Skeletal muscle tissue (tissue), 4 donors: ENCODE results near the gene ITGBL1. TPM values are rescaled to one million over a fixed set of nuclear protein-coding genes. Genes with fewer than 3 reads are reported as not detected.

ENCODE experiments used
- H3K27ac ChIP-seq: one replicate; pipeline ENCODE4 v1.7.0; 2013; ENCODE audit warnings: mild to moderate bottlenecking, low read depth, low read length, inconsistent platforms
- H3K27me3 ChIP-seq, 3 donors: one replicate each; pipeline ENCODE4 v1.7.0; 2013; ENCODE audit warnings: low read length in 3 of 3; ENCODE audit not compliant: control insufficient read depth in 3 of 3, insufficient read depth in 3 of 3
- H3K36me3 ChIP-seq, 3 donors: one replicate each; pipeline ENCODE4 v1.7.0; 2013; ENCODE audit warnings: low read length in 3 of 3; ENCODE audit not compliant: control insufficient read depth in 3 of 3, insufficient read depth in 3 of 3
- H3K4me1 ChIP-seq, 3 donors: one replicate each; pipeline ENCODE4 v1.7.0; 2013; ENCODE audit warnings: low read length in 3 of 3, mild to moderate bottlenecking in 3 of 3; ENCODE audit not compliant: control insufficient read depth in 3 of 3, insufficient read depth in 3 of 3
- H3K4me3 ChIP-seq, 3 donors: one replicate each; pipeline ENCODE4 v1.7.0; 2013; ENCODE audit warnings: low read length in 3 of 3
- H3K9ac ChIP-seq, 3 donors: one replicate each; pipeline ENCODE4 v1.7.0; 2013; ENCODE audit warnings: low read length in 3 of 3, mild to moderate bottlenecking in 3 of 3, moderate library complexity in 2 of 3, low read depth in 1 of 3
- H3K9me3 ChIP-seq, 3 donors: one replicate each; pipeline ENCODE4 v1.7.0; 2013; ENCODE audit warnings: low read length in 3 of 3; ENCODE audit not compliant: control insufficient read depth in 3 of 3
- total RNA-seq: library from RNA; depleted of rRNA; stranded (reverse); fragments of >200 nt; gene quantifications from one replicate; pipeline ENCODE4 v1.2.3, GENCODE V29; 2014
- donor health status: Osteomylitis.

ITGBL1 gene
- total RNA-seq, 1 donor from 2014 or later = 4.7 TPM

- Histone ChIP-seq H3K36me3 (no peaks in the 10 kb centered on the region), H3K4me1 (no peaks in the 10 kb centered on the region), H3K27ac (no peak overlapping the region), H3K4me3 (no peak overlapping the region), H3K9me3 (no peaks in the 10 kb centered on the region), H3K27me3 (no peaks in the 10 kb centered on the region), H3K9ac (no peak overlapping the region)
Measured at GRCh38 chr13:101552286-101552685, 99.8 kb downstream of the ITGBL1 start.

GRCh38 chr13:101552786-101553185, 100.3 kb downstream of the ITGBL1 start:
- Histone ChIP-seq H3K9ac (no peak overlapping the region), H3K27ac (no peak overlapping the region), H3K36me3 (no peaks in the 10 kb centered on the region), H3K4me3 (no peak overlapping the region), H3K9me3 (no peaks in the 10 kb centered on the region), H3K27me3 (no peaks in the 10 kb centered on the region), H3K4me1 (no peaks in the 10 kb centered on the region)

- Histone ChIP-seq H3K9me3 (no peaks in the 10 kb centered on the region), H3K9ac (no peak overlapping the region), H3K4me3 (no peak overlapping the region), H3K36me3 (no peaks in the 10 kb centered on the region), H3K27me3 (no peaks in the 10 kb centered on the region), H3K4me1 (no peaks in the 10 kb centered on the region), H3K27ac (no peak overlapping the region)
Measured at GRCh38 chr13:101554420-101555125, 102.1 kb downstream of the ITGBL1 start.

GRCh38 chr13:101555610-101556009, 103.1 kb downstream of the ITGBL1 start:
- Histone ChIP-seq H3K4me3 (no peak overlapping the region), H3K9ac (no peak overlapping the region), H3K36me3 (no peaks in the 10 kb centered on the region), H3K27me3 (no peaks in the 10 kb centered on the region), H3K4me1 (no peaks in the 10 kb centered on the region), H3K9me3 (no peaks in the 10 kb centered on the region), H3K27ac (no peak overlapping the region)

GRCh38 chr13:101556676-101557123, 104.2 kb downstream of the ITGBL1 start:
- Histone ChIP-seq H3K9me3 (no peaks in the 10 kb centered on the region), H3K9ac (no peak overlapping the region), H3K27me3 (no peaks in the 10 kb centered on the region), H3K4me3 (no peak overlapping the region), H3K4me1 (no peaks in the 10 kb centered on the region), H3K27ac (no peak overlapping the region), H3K36me3 (no peaks in the 10 kb centered on the region)

- Histone ChIP-seq H3K9me3 (no peaks in the 10 kb centered on the region), H3K36me3 (no peaks in the 10 kb centered on the region), H3K4me3 (no peak overlapping the region), H3K27me3 (no peaks in the 10 kb centered on the region), H3K9ac (no peak overlapping the region), H3K27ac (no peak overlapping the region), H3K4me1 (no peaks in the 10 kb centered on the region)
Measured at GRCh38 chr13:101565317-101565716, 112.8 kb downstream of the ITGBL1 start.

- Histone ChIP-seq H3K4me3 (no peak overlapping the region), H3K36me3 (no peaks in the 10 kb centered on the region), H3K9ac (no peak overlapping the region), H3K27me3 (no peaks in the 10 kb centered on the region), H3K4me1 (no peaks in the 10 kb centered on the region), H3K27ac (no peak overlapping the region), H3K9me3 (no peaks in the 10 kb centered on the region)
Measured at GRCh38 chr13:101567841-101568240, 115.4 kb downstream of the ITGBL1 start.

- Histone ChIP-seq H3K9me3 (no peaks in the 10 kb centered on the region), H3K27ac (no peak overlapping the region), H3K4me3 (no peak overlapping the region), H3K36me3 (no peaks in the 10 kb centered on the region), H3K27me3 (no peaks in the 10 kb centered on the region), H3K4me1 (no peaks in the 10 kb centered on the region), H3K9ac (no peak overlapping the region)
Measured at GRCh38 chr13:101569807-101570206, 117.3 kb downstream of the ITGBL1 start.

- Histone ChIP-seq H3K27me3 (no peaks in the 10 kb centered on the region), H3K4me1 (no peaks in the 10 kb centered on the region), H3K4me3 (no peak overlapping the region), H3K27ac (no peak overlapping the region), H3K9me3 (no peaks in the 10 kb centered on the region), H3K9ac (no peak overlapping the region), H3K36me3 (no peaks in the 10 kb centered on the region)
Measured at GRCh38 chr13:101570410-101570809, 117.9 kb downstream of the ITGBL1 start.

- Histone ChIP-seq H3K9me3 (no peaks in the 10 kb centered on the region), H3K4me1 (no peaks in the 10 kb centered on the region), H3K4me3 (no peak overlapping the region), H3K9ac (no peak overlapping the region), H3K27ac (no peak overlapping the region), H3K36me3 (no peaks in the 10 kb centered on the region), H3K27me3 (no peaks in the 10 kb centered on the region)
Measured at GRCh38 chr13:101572456-101572855, 120.0 kb downstream of the ITGBL1 start.
